ENCODE data around the gene DPH5. TPM values are rescaled to one million over a fixed set of nuclear protein-coding genes. Genes with fewer than 3 reads are reported as not detected.

The DPH5 gene
- total and polyA plus RNA-seq, 2 of the 4 experiments (the other 2 are of a cell fraction), result 32.3 to 42.0 TPM

DNA sequence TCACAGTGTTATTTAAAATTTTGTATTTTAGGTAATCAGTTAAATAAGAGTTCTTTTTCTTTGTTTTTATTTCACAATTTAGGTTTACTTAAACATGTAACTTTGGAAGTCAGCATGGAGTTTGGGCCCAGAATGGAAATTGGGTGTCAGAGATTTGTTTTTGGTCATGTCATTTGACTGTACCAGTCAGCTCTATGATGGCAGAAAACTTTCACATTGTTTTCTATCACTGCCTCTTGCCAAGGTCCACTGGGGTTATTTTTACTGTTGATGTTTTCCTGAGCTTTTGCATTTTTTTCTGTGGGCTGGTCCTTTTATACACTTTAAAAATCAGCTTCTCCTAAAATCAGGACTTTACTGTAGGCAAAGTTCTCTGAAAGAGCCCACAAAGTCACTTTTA, 75.2 kb downstream of the DPH5 start:
- H2AFZ ChIP-seq (replicated peaks; ENCODE audit: low read length, poor library complexity), result no peak overlapping the region
- no peak overlapping the region for H2BK15ac ChIP-seq (ENCODE audit: low read depth, low read length)
- no peak overlapping the region for H2AK9ac ChIP-seq (replicated peaks; ENCODE audit: low read depth, low read length, poor library complexity)
- ChIA-PET CTCF (interaction anchor here (1.1 kb wide), 1 partner anchor 11 kb away, joined by 5 read pairs; no protein-coding TSS in a partner anchor), POLR2A (ENCODE audit: unreplicated experiment) (no interaction called here)
- DNase-seq, result no peak
- H3K4me3 ChIP-seq (ENCODE audit: insufficient read depth, low read depth, low read length), result no peak overlapping the region
- no peak overlapping the region for H2BK20ac ChIP-seq (ENCODE audit: low read depth, low read length)
- H2AK5ac ChIP-seq (ENCODE audit: low read depth, low read length), result no peak overlapping the region
- H3K4me2 ChIP-seq (ENCODE audit: low read depth, low read length), result peak overlapping the region; percentile 3; the same call in 1 of the 2 replicates
- peaks cover 15 to 36% of the 10 kb centered on the region in 2 experiments for H3K79me1 ChIP-seq (ENCODE audit: low read depth in 1 of 2, low read length in 2 of 2)
- H3K4ac ChIP-seq (ENCODE audit: low read depth, low read length), result no peak overlapping the region
- no peaks in the 10 kb centered on the region for H3K36me3 ChIP-seq (ENCODE audit: control insufficient read depth, insufficient read depth, low read length)
- no peaks in the 10 kb centered on the region for H3K27me3 ChIP-seq (ENCODE audit: control insufficient read depth, insufficient read depth, low read length)
- no peak overlapping the region for H2BK5ac ChIP-seq (ENCODE audit: low read depth, low read length, poor library complexity, severe bottlenecking)
- in situ Hi-C loops (cut with MboI; ENCODE audit: low sequenced_read_pairs) (no loop called here), intact Hi-C loops (cut with micrococcal nuclease) (no loop called here), dilution Hi-C loops (cut with HindIII; ENCODE audit: low sequenced_read_pairs, unreplicated experiment) (no loop called here)
- H3K14ac ChIP-seq (replicated peaks; ENCODE audit: low read depth, low read length), result no peak overlapping the region
- no peaks in the 10 kb centered on the region for H4K20me1 ChIP-seq (ENCODE audit: insufficient read depth, low read length)
- no peak overlapping the region for H3K18ac ChIP-seq (ENCODE audit: low read depth, low read length)
- H3K27ac ChIP-seq (ENCODE audit: insufficient read depth, low read length), result peak overlapping the region; percentile 65; the same call in 1 of the 2 replicates
- H4K5ac ChIP-seq (ENCODE audit: low read depth, low read length), result no peak overlapping the region
- no peak overlapping the region for H2BK120ac ChIP-seq (ENCODE audit: low read depth, low read length)
- H3K9me3 ChIP-seq (ENCODE audit: control insufficient read depth, insufficient read depth, low read length), result no peaks in the 10 kb centered on the region
- TF ChIP-seq, protein P1, sequence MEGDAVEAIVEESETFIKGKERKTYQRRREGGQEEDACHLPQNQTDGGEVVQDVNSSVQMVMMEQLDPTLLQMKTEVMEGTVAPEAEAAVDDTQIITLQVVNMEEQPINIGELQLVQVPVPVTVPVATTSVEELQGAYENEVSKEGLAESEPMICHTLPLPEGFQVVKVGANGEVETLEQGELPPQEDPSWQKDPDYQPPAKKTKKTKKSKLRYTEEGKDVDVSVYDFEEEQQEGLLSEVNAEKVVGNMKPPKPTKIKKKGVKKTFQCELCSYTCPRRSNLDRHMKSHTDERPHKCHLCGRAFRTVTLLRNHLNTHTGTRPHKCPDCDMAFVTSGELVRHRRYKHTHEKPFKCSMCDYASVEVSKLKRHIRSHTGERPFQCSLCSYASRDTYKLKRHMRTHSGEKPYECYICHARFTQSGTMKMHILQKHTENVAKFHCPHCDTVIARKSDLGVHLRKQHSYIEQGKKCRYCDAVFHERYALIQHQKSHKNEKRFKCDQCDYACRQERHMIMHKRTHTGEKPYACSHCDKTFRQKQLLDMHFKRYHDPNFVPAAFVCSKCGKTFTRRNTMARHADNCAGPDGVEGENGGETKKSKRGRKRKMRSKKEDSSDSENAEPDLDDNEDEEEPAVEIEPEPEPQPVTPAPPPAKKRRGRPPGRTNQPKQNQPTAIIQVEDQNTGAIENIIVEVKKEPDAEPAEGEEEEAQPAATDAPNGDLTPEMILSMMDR (conservative IDR thresholded peaks at IDR 0.05; ENCODE audit: low read depth, low read length), result no peak
- TF ChIP-seq RFX5 (IDR thresholded peaks at IDR 0.05; ENCODE audit: low read depth, low read length), result no peak
- TF ChIP-seq MAFK (IDR thresholded peaks at IDR 0.05; ENCODE audit: low read depth, low read length), result no peak
- no peak for TF ChIP-seq POLR2A (IDR thresholded peaks at IDR 0.05; ENCODE audit: low read depth, low read length)
- TF ChIP-seq BHLHE40 (IDR thresholded peaks at IDR 0.05; ENCODE audit: low read depth, low read length), result no peak
- TF ChIP-seq FOS (IDR thresholded peaks at IDR 0.05; ENCODE audit: low read depth, low read length), result no peak
- TF ChIP-seq, protein P2, sequence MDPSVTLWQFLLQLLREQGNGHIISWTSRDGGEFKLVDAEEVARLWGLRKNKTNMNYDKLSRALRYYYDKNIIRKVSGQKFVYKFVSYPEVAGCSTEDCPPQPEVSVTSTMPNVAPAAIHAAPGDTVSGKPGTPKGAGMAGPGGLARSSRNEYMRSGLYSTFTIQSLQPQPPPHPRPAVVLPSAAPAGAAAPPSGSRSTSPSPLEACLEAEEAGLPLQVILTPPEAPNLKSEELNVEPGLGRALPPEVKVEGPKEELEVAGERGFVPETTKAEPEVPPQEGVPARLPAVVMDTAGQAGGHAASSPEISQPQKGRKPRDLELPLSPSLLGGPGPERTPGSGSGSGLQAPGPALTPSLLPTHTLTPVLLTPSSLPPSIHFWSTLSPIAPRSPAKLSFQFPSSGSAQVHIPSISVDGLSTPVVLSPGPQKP (IDR thresholded peaks at IDR 0.05; ENCODE audit: borderline replicate concordance, low read depth, low read length), result no peak
- no peak for TF ChIP-seq MAZ (IDR thresholded peaks at IDR 0.05; ENCODE audit: borderline replicate concordance, low read depth, low read length)
- no peak for TF ChIP-seq NFE2L2 (IDR thresholded peaks at IDR 0.05; ENCODE audit: low read depth, low read length)
- TF ChIP-seq RCOR1 (IDR thresholded peaks at IDR 0.05; ENCODE audit: insufficient replicate concordance, low read length), result no peak
- no peak for TF ChIP-seq USF2 (IDR thresholded peaks at IDR 0.05; ENCODE audit: low read depth, low read length)
- no peak for TF ChIP-seq SMC3 (IDR thresholded peaks at IDR 0.05; ENCODE audit: low read depth, low read length)
- TF ChIP-seq MXI1 (IDR thresholded peaks at IDR 0.05; ENCODE audit: borderline replicate concordance, low read depth, low read length), result no peak
- H3K9me1 ChIP-seq (ENCODE audit: insufficient read depth, low read length), result peaks cover 9% of the 10 kb centered on the region
- H3K23ac ChIP-seq (ENCODE audit: low read depth, low read length), result no peak overlapping the region
- H3K4me1 ChIP-seq (ENCODE audit: control insufficient read depth, insufficient read depth, low read length), result peaks cover 8% of the 10 kb centered on the region
- no peak overlapping the region for H4K91ac ChIP-seq (ENCODE audit: insufficient read depth, low read depth, low read length)
- BruUV-seq (replicated peaks), result no TSS peak
- H3K9ac ChIP-seq (ENCODE audit: low read depth, low read length), result no peak overlapping the region
- ATAC-seq (ENCODE audit: low read depth), result peak; percentile 7; the same call in 1 of the 2 replicates
- H3K56ac ChIP-seq (ENCODE audit: extremely low read depth, insufficient read depth, low read length), result no peak overlapping the region
- no peak overlapping the region for H4K8ac ChIP-seq (ENCODE audit: low read depth in 2 of 2, low read length in 2 of 2)
